OCI-LY3 (cell line): ENCODE results near the gene MED13L.

Experiments used
- H2AFZ ChIP-seq: fragments of 200-600, 300-600 bp; shearing (Covaris generic); 2 replicates; pipeline ENCODE4 v1.6.0; 2014; ENCODE audit warnings: antibody characterized with exemption, low read depth, low read length
- H3K27ac ChIP-seq: fragments of 200-600, 300-600 bp; sonication (generic); 2 replicates; pipeline ENCODE4 v1.5.1; 2014; ENCODE audit warnings: mild to moderate bottlenecking, low read length, moderate library complexity, mixed read lengths
- H3K27me3 ChIP-seq: fragments of 200-600, 300-600 bp; sonication (generic); 2 replicates; pipeline ENCODE4 v1.6.1; 2014; ENCODE audit warnings: low read depth, low read length, mixed read lengths
- H3K36me3 ChIP-seq: fragments of 200-600, 300-600 bp; sonication (generic); replicated peaks from 2 replicates; pipeline ENCODE3; 2014; ENCODE audit warnings: low read depth, low read length, mixed read lengths
- H3K4me1 ChIP-seq: fragments of 300-600, 200-600 bp; sonication (generic); 2 replicates; pipeline ENCODE4 v1.6.1; 2014; ENCODE audit warnings: low read length, mixed read lengths
- H3K4me2 ChIP-seq: fragments of 200-600, 300-600 bp; sonication (generic); 2 replicates; pipeline ENCODE4 v1.6.1; 2014; ENCODE audit warnings: low read length, mixed read lengths
- H3K4me3 ChIP-seq: fragments of 300-600, 200-600 bp; sonication (generic); 2 replicates; pipeline ENCODE4 v1.5.1; 2014; ENCODE audit warnings: antibody characterized with exemption, mild to moderate bottlenecking, low read length, moderate library complexity
- H3K79me2 ChIP-seq: fragments of 300-600, 200-600 bp; shearing (Covaris generic); 2 replicates; pipeline ENCODE4 v1.6.1; 2014; ENCODE audit warnings: mild to moderate bottlenecking, low read length, mixed read lengths
- H3K9ac ChIP-seq: fragments of 300-600, 200-600 bp; shearing (Covaris generic); 2 replicates; pipeline ENCODE4 v1.6.0; 2014; ENCODE audit warnings: mild to moderate bottlenecking, low read length, moderate library complexity
- H3K9me3 ChIP-seq: fragments of 200-600, 300-600 bp; shearing (Covaris generic); 2 replicates; pipeline ENCODE4 v1.6.1; 2014; ENCODE audit warnings: low read length, mixed read lengths; ENCODE audit not compliant: insufficient read depth
- H4K20me1 ChIP-seq: fragments of 200-600, 300-600 bp; sonication (generic); 2 replicates; pipeline ENCODE4 v1.6.1; 2016; ENCODE audit warnings: low read length, mixed read lengths; ENCODE audit not compliant: insufficient read depth
- CTCF ChIP-seq: fragments of 200-600, 300-600 bp; sonication (generic); IDR thresholded peaks from 2 replicates; pipeline ENCODE4 v1.5.1; 2014; ENCODE audit warnings: antibody characterized with exemption, low read length, low read depth
- EZH2phosphoT487 ChIP-seq: fragments of 200-600 bp; shearing (Covaris generic); IDR thresholded peaks from 2 replicates; pipeline ENCODE4 v1.6.1; 2018; ENCODE audit warnings: antibody characterized with exemption, mixed run types, low read depth

Gene MED13L

GRCh38 chr12:116137318-116137717 lies 140.2 kb downstream of the MED13L start:
- Histone ChIP-seq H3K27ac (peak overlapping the region; percentile 84), H3K4me2 (peak overlapping the region; percentile 63), H3K27me3 (no peaks in the 10 kb centered on the region), H3K9me3 (no peaks in the 10 kb centered on the region), H2AFZ (no peak overlapping the region), H3K9ac (peak overlapping the region; percentile 49; the same call in 1 of the 2 replicates), H3K4me1 (peaks cover 85% of the 10 kb centered on the region), H3K4me3 (peak overlapping the region; percentile 51), H3K79me2 (peaks cover 99% of the 10 kb centered on the region), H3K36me3 (peaks cover 3% of the 10 kb centered on the region), H4K20me1 (no peaks in the 10 kb centered on the region)
- TF ChIP-seq EZH2phosphoT487 (no peak), CTCF (no peak)

DNA sequence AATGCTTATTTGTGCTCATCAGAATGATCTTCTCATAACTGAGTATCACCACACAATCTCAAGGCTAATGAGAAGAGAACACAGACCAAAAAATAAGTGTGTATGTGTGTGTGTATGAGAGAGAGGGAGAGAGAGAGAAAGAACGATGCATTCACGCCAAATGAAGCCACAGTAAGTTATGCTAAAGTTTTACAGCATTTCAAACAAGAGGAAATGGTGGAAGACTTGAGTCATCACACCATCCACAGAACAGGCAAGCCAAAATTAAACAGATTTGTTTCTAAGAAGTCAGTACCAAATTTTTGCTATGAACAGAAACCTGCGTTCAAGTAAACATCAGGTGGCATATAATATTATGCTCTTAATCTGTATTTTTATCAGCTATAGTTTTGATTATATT lies 141.2 kb downstream of the MED13L start:
- peak overlapping the region; percentile 84 for H3K27ac ChIP-seq
- H3K4me1 ChIP-seq = peaks cover 77% of the 10 kb centered on the region
- H3K79me2 ChIP-seq = peaks cover 99% of the 10 kb centered on the region
- peaks cover 3% of the 10 kb centered on the region for H3K36me3 ChIP-seq
- peak overlapping the region; percentile 63 for H3K4me2 ChIP-seq
- H3K9me3 ChIP-seq = no peaks in the 10 kb centered on the region
- peak overlapping the region; percentile 51 for H3K4me3 ChIP-seq
- H4K20me1 ChIP-seq = no peaks in the 10 kb centered on the region
- no peak overlapping the region for H2AFZ ChIP-seq
- no peaks in the 10 kb centered on the region for H3K27me3 ChIP-seq
- peak overlapping the region; percentile 49 for H3K9ac ChIP-seq
- no peak for TF ChIP-seq CTCF
- no peak for TF ChIP-seq EZH2phosphoT487

GRCh38 chr12:116135209-116135930 lies 142.1 kb downstream of the MED13L start:
- Histone ChIP-seq H4K20me1 (peaks cover 3% of the 10 kb centered on the region), H3K9ac (no peak overlapping the region), H3K36me3 (peaks cover 3% of the 10 kb centered on the region), H3K79me2 (peaks cover 99% of the 10 kb centered on the region), H3K27ac (peak overlapping the region; percentile 84), H3K4me2 (peak overlapping the region; percentile 1; the same call in 1 of the 2 replicates), H3K4me1 (peaks cover 78% of the 10 kb centered on the region), H3K27me3 (no peaks in the 10 kb centered on the region), H3K9me3 (no peaks in the 10 kb centered on the region), H3K4me3 (no peak overlapping the region), H2AFZ (no peak overlapping the region)
- TF ChIP-seq EZH2phosphoT487 = no peak
- TF ChIP-seq CTCF = no peak

GRCh38 chr12:116133636-116134214 lies 143.8 kb downstream of the MED13L start:
- H3K4me1 ChIP-seq = peaks cover 71% of the 10 kb centered on the region
- H3K36me3 ChIP-seq = peaks cover 3% of the 10 kb centered on the region
- no peaks in the 10 kb centered on the region for H3K27me3 ChIP-seq
- peaks cover 5% of the 10 kb centered on the region for H4K20me1 ChIP-seq
- TF ChIP-seq EZH2phosphoT487 (no peak), CTCF (no peak)
- H3K9ac ChIP-seq = peak overlapping the region; percentile 38; the same call in 1 of the 2 replicates
- H3K79me2 ChIP-seq = peaks cover 99% of the 10 kb centered on the region
- H3K4me2 ChIP-seq = peak overlapping the region; percentile 54
- H3K4me3 ChIP-seq = no peak overlapping the region
- H3K27ac ChIP-seq = peak overlapping the region; percentile 57
- H2AFZ ChIP-seq = no peak overlapping the region
- no peaks in the 10 kb centered on the region for H3K9me3 ChIP-seq
